Measurements from ENCODE around the gene TPSAB1. TPM values are rescaled to one million over a fixed set of nuclear protein-coding genes. Genes with fewer than 3 reads are reported as not detected.
"Not testable (repeated sequence)": the region's sequence is repeated elsewhere in the genome, so short reads cannot be mapped to it uniquely, and the experiment has no call there.

The TPSAB1 gene
- total RNA-seq, 1 donor from 2014 or later: not detected

DNA sequence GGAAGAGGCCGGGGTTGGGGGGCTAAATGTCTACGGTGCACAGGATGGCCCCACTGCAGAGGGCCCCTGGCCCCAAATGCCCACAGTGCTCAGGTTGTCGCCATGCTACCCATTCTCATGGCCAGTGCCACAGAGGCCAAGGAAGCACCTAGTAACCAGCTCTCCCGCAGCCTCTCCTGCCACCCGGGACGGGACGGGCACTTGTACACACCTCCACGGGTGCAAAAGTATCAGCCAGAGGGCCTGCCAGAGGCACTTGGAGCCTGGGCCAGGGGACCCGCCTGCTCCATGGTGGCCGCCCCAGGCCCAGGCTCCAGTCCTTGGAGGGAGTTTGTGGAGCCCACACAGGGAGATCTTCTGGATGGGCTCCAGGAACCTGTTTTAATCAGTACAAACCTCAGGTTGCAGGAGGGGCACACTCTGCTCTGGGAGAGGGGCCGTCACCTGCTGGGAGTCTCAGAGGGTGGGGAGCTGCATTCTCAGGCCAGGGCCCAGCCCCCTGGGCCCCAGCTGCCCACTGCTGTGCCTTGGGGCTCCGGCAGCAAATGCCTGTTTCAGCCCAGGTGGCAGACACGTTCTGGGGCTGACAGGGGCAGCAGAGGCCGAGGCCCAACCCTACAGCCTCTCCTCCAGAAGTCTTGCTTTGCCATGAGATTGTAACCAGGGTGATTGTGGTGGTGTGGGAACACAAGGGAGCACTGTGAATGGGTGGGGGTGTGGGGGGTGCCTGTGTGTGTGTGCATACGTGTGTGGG is 23.3 kb downstream of the TPSAB1 start:
- Mint-ChIP-seq H3K36me3 (ENCODE audit: unreplicated experiment) (no peaks in the 10 kb centered on the region), H3K27ac (ENCODE audit: unreplicated experiment) (peak overlapping the region; percentile 52), H3K27me3 (ENCODE audit: unreplicated experiment) (peaks cover 14% of the 10 kb centered on the region), H3K4me1 (ENCODE audit: low read depth, unreplicated experiment) (peaks cover 6% of the 10 kb centered on the region), H3K4me3 (ENCODE audit: unreplicated experiment) (no peak overlapping the region), H3K9me3 (ENCODE audit: unreplicated experiment) (peaks cover 4% of the 10 kb centered on the region)
- DNase-seq: no peak
- TF ChIP-seq, protein P1, sequence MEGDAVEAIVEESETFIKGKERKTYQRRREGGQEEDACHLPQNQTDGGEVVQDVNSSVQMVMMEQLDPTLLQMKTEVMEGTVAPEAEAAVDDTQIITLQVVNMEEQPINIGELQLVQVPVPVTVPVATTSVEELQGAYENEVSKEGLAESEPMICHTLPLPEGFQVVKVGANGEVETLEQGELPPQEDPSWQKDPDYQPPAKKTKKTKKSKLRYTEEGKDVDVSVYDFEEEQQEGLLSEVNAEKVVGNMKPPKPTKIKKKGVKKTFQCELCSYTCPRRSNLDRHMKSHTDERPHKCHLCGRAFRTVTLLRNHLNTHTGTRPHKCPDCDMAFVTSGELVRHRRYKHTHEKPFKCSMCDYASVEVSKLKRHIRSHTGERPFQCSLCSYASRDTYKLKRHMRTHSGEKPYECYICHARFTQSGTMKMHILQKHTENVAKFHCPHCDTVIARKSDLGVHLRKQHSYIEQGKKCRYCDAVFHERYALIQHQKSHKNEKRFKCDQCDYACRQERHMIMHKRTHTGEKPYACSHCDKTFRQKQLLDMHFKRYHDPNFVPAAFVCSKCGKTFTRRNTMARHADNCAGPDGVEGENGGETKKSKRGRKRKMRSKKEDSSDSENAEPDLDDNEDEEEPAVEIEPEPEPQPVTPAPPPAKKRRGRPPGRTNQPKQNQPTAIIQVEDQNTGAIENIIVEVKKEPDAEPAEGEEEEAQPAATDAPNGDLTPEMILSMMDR (IDR thresholded peaks at IDR 0.05; ENCODE audit: partially characterized antibody, unreplicated experiment): no peak

DNA sequence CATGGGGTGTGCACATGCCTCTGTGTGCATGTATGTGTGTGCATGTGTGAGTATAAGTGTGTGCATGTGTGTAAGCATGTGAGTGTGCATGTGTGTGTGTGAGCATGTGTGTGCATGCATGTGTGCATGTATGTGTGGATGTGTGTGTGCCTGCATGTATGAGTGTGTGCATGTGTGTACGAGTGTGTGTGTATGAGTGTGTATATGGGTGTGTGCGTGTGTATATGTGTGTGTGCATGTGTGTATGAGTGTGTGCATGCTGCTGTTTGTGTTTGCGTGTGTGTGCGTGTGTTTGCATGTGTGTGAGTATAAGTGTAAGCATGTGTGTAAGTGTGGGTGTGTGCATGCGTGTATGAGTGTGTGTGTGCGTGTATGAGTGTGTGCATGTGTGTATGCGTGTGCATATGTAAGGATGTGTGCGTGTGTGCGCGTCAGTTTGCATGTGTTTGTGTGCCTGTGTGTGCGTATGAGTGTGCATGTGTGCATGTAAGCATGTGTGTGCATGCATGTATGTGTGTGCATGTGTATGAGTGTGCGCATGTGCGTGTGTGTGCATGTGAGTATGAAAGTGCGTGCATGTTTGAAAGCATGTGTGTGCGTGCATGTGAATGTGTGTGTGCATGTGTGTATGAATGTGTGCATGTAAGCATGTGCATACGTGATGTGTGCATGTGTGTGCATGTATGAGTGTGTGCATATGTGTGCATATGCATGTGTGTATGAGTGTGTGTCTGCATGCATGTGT is 24.0 kb downstream of the TPSAB1 start:
- DNase-seq: no peak
- peaks cover 5% of the 10 kb centered on the region for H3K9me3 Mint-ChIP-seq (ENCODE audit: unreplicated experiment)
- H3K4me3 Mint-ChIP-seq (ENCODE audit: unreplicated experiment): no peak overlapping the region
- TF ChIP-seq, protein P1 (IDR thresholded peaks at IDR 0.05; ENCODE audit: partially characterized antibody, unreplicated experiment): no peak
- H3K4me1 Mint-ChIP-seq (ENCODE audit: low read depth, unreplicated experiment): peaks cover 4% of the 10 kb centered on the region
- H3K27ac Mint-ChIP-seq (ENCODE audit: unreplicated experiment): peak overlapping the region; percentile 52
- H3K36me3 Mint-ChIP-seq (ENCODE audit: unreplicated experiment): no peaks in the 10 kb centered on the region
- peaks cover 14% of the 10 kb centered on the region for H3K27me3 Mint-ChIP-seq (ENCODE audit: unreplicated experiment)

DNA sequence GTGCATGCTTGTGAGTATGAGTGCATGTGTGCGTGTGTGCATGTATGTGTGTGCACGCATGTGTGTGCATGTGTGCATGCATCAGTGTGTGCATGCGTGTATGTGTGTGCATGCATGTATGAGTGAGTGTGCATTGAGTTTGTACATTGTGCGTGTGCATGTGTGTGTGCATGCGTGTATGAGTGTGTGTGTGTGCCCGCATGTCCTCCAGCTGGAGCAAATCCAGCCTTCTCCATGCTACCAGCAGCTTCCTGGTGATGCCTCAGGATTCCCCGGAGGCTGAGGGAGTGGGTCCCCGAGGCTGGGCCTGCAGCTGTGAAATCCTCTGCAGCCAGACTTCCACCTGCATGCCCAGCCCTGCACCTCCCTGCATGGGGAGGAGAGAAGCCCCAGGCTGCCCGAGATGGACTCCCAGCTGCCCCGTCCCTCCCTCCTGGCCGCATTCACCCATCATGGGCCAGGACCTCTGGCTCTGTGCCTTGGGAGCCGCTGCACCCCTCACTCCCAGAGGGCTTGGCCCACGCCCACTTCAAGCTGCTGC is 24.7 kb downstream of the TPSAB1 start:
- peaks cover 5% of the 10 kb centered on the region for H3K9me3 Mint-ChIP-seq (ENCODE audit: unreplicated experiment)

DNA sequence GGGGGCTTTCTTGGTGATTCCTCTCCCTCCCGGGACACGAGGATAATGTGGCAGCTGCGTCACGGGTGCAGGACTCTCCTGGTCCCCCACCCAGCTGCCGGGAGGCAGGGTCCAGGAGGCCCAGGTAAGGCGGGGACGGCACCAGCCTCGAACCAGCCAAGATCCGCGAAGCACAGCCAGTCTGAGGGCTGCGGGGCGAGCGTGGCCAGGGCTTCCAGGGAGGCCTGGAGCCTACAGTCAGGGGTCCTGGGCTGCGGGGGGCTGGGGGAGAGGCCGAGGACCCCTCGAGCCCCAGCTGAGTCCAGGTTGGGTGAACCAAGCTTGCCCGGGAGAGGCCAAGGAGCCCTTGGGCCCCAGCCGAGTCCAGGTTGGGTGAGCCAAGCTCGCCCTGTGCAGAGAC is 25.3 kb downstream of the TPSAB1 start:
- no peak overlapping the region for H3K4me3 Mint-ChIP-seq (ENCODE audit: unreplicated experiment)
- H3K9me3 Mint-ChIP-seq (ENCODE audit: unreplicated experiment): peaks cover 5% of the 10 kb centered on the region
- no peaks in the 10 kb centered on the region for H3K36me3 Mint-ChIP-seq (ENCODE audit: unreplicated experiment)
- peaks cover 11% of the 10 kb centered on the region for H3K27me3 Mint-ChIP-seq (ENCODE audit: unreplicated experiment)
- TF ChIP-seq, protein P1 (IDR thresholded peaks at IDR 0.05; ENCODE audit: partially characterized antibody, unreplicated experiment): no peak
- no peak overlapping the region for H3K27ac Mint-ChIP-seq (ENCODE audit: unreplicated experiment)
- peaks cover 4% of the 10 kb centered on the region for H3K4me1 Mint-ChIP-seq (ENCODE audit: low read depth, unreplicated experiment)
- DNase-seq: no peak

More for the DNA sequence above, 24.7 kb downstream of the TPSAB1 start:
- peaks cover 4% of the 10 kb centered on the region for H3K4me1 Mint-ChIP-seq (ENCODE audit: low read depth, unreplicated experiment)
- H3K36me3 Mint-ChIP-seq (ENCODE audit: unreplicated experiment): no peaks in the 10 kb centered on the region
- no peak for DNase-seq
- peaks cover 14% of the 10 kb centered on the region for H3K27me3 Mint-ChIP-seq (ENCODE audit: unreplicated experiment)
- H3K27ac Mint-ChIP-seq (ENCODE audit: unreplicated experiment): peak overlapping the region; percentile 22
- no peak overlapping the region for H3K4me3 Mint-ChIP-seq (ENCODE audit: unreplicated experiment)
- TF ChIP-seq, protein P1 (IDR thresholded peaks at IDR 0.05; ENCODE audit: partially characterized antibody, unreplicated experiment): no peak

DNA sequence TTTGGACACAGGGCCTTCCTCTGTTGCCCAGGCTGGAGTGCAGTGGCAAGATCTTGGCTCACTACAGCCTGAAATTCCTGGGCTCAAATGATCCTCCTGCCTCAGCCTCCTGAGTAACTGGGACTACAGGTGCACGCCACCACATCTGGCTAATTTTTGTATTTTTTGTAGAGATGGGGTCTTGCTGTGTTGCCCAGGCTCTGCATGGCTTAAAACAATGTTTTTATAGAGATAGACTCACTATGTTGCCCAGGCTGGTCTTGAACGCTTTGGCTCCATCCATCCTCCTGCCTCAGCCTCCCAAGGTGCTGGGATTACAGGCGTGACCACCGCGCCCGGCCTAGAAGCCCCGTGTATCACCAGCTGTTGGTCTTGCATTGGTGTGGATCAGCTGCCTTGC is 28.9 kb downstream of the TPSAB1 start:
- DNase-seq; H3K36me3 Mint-ChIP-seq (ENCODE audit: unreplicated experiment); H3K9me3 Mint-ChIP-seq (ENCODE audit: unreplicated experiment); H3K27me3 Mint-ChIP-seq (ENCODE audit: unreplicated experiment); H3K4me3 Mint-ChIP-seq (ENCODE audit: unreplicated experiment); H3K4me1 Mint-ChIP-seq (ENCODE audit: low read depth, unreplicated experiment); H3K27ac Mint-ChIP-seq (ENCODE audit: unreplicated experiment): not testable (repeated sequence)
